OCI-LY3 (cell line): ENCODE data around the gene AFAP1.

ENCODE experiments used
- H2AFZ ChIP-seq: fragments of 200-600, 300-600 bp; shearing (Covaris generic); 2 replicates; pipeline ENCODE4 v1.6.0; 2014; ENCODE audit warnings: antibody characterized with exemption, low read depth, low read length
- H3K27ac ChIP-seq: fragments of 200-600, 300-600 bp; sonication (generic); 2 replicates; pipeline ENCODE4 v1.5.1; 2014; ENCODE audit warnings: mild to moderate bottlenecking, low read length, moderate library complexity, mixed read lengths
- H3K27me3 ChIP-seq: fragments of 200-600, 300-600 bp; sonication (generic); 2 replicates; pipeline ENCODE4 v1.6.1; 2014; ENCODE audit warnings: low read depth, low read length, mixed read lengths
- H3K36me3 ChIP-seq: fragments of 200-600, 300-600 bp; sonication (generic); replicated peaks from 2 replicates; pipeline ENCODE3; 2014; ENCODE audit warnings: low read depth, low read length, mixed read lengths
- H3K4me1 ChIP-seq: fragments of 300-600, 200-600 bp; sonication (generic); 2 replicates; pipeline ENCODE4 v1.6.1; 2014; ENCODE audit warnings: low read length, mixed read lengths
- H3K4me2 ChIP-seq: fragments of 200-600, 300-600 bp; sonication (generic); 2 replicates; pipeline ENCODE4 v1.6.1; 2014; ENCODE audit warnings: low read length, mixed read lengths
- H3K4me3 ChIP-seq: fragments of 300-600, 200-600 bp; sonication (generic); 2 replicates; pipeline ENCODE4 v1.5.1; 2014; ENCODE audit warnings: antibody characterized with exemption, mild to moderate bottlenecking, low read length, moderate library complexity
- H3K79me2 ChIP-seq: fragments of 300-600, 200-600 bp; shearing (Covaris generic); 2 replicates; pipeline ENCODE4 v1.6.1; 2014; ENCODE audit warnings: mild to moderate bottlenecking, low read length, mixed read lengths
- H3K9ac ChIP-seq: fragments of 300-600, 200-600 bp; shearing (Covaris generic); 2 replicates; pipeline ENCODE4 v1.6.0; 2014; ENCODE audit warnings: mild to moderate bottlenecking, low read length, moderate library complexity
- H3K9me3 ChIP-seq: fragments of 200-600, 300-600 bp; shearing (Covaris generic); 2 replicates; pipeline ENCODE4 v1.6.1; 2014; ENCODE audit warnings: low read length, mixed read lengths; ENCODE audit not compliant: insufficient read depth
- H4K20me1 ChIP-seq: fragments of 200-600, 300-600 bp; sonication (generic); 2 replicates; pipeline ENCODE4 v1.6.1; 2016; ENCODE audit warnings: low read length, mixed read lengths; ENCODE audit not compliant: insufficient read depth
- EZH2phosphoT487 ChIP-seq: fragments of 200-600 bp; shearing (Covaris generic); IDR thresholded peaks from 2 replicates; pipeline ENCODE4 v1.6.1; 2018; ENCODE audit warnings: antibody characterized with exemption, mixed run types, low read depth
- TF ChIP-seq, protein P1 (sequence below): fragments of 200-600, 300-600 bp; sonication (generic); IDR thresholded peaks from 2 replicates; pipeline ENCODE4 v1.5.1; 2014; ENCODE audit warnings: antibody characterized with exemption, low read length, low read depth

AFAP1 gene

DNA sequence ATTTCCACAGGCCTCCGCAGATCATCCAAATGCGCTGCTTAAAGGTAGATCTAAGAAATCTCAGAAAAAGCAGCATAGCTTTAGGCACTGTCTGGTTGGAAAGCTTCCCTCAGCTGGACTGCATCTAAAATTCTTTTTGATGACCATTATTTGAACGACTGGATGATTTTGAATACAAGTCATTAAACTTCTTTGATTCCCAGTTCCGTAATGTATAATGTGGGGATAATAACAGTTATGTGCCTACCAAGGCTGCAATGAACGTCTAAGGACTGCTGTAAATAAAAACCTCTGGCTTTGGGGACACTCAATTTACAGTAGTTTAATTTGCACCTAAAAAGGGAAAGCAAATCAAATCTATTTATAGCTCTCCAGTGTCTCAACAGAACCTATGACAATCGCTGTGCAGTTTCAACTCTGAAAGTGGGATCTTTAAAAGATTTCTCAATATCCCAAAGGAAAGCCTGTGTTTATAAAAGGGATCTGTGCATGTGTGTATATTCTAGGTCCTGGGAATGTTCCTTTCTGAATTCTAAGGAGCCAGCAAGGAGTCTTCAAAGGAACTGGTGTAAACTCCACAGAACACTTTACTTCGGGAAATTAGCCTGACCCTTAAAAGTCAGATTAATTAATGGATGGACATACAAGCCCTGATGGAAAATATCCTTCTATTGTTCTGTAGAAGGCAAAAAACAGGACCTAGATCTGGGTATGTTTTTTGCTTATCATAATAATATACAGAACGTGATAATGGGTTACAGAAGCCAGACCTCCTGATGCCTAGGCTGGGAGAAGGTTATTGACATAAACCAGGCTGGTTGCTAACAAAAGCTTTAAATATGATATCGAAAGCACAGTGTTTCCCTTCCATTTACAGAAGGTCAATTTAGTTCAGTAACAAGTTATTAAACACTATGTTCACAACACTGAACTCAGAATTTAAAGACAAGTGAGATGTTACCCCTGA is 53.4 kb downstream of the AFAP1 start:
- Histone ChIP-seq H3K27me3 (peaks cover 19% of the 10 kb centered on the region), H3K36me3 (no peaks in the 10 kb centered on the region), H3K79me2 (no peaks in the 10 kb centered on the region), H3K4me1 (no peaks in the 10 kb centered on the region), H3K4me3 (no peak overlapping the region), H4K20me1 (no peaks in the 10 kb centered on the region), H3K9me3 (no peaks in the 10 kb centered on the region), H3K27ac (no peak overlapping the region), H3K9ac (no peak overlapping the region), H2AFZ (no peak overlapping the region), H3K4me2 (no peak overlapping the region)
- TF ChIP-seq, protein P1, sequence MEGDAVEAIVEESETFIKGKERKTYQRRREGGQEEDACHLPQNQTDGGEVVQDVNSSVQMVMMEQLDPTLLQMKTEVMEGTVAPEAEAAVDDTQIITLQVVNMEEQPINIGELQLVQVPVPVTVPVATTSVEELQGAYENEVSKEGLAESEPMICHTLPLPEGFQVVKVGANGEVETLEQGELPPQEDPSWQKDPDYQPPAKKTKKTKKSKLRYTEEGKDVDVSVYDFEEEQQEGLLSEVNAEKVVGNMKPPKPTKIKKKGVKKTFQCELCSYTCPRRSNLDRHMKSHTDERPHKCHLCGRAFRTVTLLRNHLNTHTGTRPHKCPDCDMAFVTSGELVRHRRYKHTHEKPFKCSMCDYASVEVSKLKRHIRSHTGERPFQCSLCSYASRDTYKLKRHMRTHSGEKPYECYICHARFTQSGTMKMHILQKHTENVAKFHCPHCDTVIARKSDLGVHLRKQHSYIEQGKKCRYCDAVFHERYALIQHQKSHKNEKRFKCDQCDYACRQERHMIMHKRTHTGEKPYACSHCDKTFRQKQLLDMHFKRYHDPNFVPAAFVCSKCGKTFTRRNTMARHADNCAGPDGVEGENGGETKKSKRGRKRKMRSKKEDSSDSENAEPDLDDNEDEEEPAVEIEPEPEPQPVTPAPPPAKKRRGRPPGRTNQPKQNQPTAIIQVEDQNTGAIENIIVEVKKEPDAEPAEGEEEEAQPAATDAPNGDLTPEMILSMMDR, result no peak
- TF ChIP-seq EZH2phosphoT487, result no peak

DNA sequence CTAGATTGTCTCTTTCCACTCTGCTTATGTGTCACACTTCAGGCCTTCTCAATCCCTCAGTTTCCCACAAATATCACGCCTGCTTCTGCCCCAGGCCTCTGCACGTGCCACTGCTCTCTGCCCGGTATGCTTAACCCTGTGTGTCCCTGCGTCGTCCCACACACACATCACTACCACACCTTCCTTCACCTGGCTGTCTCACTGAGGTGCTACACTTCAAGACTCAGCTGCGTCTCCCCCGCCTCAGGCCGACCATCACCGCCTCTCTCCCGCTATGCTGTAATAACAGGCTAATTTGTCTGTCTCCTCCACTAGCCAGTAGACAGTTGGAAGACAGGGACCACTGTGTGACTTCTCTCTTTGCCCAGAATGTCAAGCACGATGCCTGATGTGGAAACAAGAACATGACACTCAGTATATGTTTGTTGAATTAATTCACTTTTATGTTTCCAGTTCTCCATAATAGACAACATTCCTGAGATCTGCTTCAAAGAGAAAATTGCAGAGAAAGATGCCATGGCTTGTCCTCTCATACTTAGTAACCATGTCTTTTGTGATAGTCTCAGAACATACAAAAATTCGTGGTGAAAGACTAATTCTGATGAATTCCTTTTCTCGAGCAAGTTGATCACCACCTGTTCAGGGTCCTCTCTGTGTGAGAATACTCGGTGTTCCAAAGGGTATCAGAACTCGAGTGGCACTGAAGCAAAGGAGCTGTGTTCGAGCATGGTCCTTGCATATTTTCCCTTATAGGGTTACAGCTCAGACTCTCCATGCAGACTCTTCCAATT is 54.2 kb downstream of the AFAP1 start:
- Histone ChIP-seq H3K27me3 (peaks cover 19% of the 10 kb centered on the region), H3K4me1 (no peaks in the 10 kb centered on the region), H3K9ac (no peak overlapping the region), H3K4me3 (no peak overlapping the region), H3K79me2 (no peaks in the 10 kb centered on the region), H2AFZ (no peak overlapping the region), H3K27ac (no peak overlapping the region), H4K20me1 (no peaks in the 10 kb centered on the region), H3K9me3 (no peaks in the 10 kb centered on the region), H3K4me2 (no peak overlapping the region), H3K36me3 (no peaks in the 10 kb centered on the region)
- TF ChIP-seq, protein P1, result no peak
- TF ChIP-seq EZH2phosphoT487, result no peak

DNA sequence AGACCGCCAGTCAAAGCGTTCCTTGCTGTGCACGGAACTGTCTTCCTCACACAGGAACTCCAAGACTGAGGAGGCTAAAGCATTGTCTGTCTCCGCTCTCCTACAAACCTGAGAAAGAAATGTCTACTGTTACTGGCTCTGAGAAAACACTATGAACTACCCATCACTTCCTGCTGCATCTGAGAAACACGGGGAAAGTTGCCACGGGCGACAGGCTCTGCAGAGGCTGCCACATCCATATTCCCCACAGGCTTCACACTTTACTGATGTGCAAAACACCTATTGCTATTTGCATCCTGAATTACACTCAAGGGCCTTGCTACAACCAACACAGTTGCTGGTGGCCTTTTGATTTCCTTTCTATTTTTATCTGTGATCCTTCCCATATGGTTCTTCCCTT is 59.0 kb downstream of the AFAP1 start:
- H4K20me1 ChIP-seq, result no peaks in the 10 kb centered on the region
- peaks cover 12% of the 10 kb centered on the region; the same call in 1 of the 2 replicates for H3K27me3 ChIP-seq
- TF ChIP-seq, protein P1, result no peak
- TF ChIP-seq EZH2phosphoT487, result no peak
- H2AFZ ChIP-seq, result no peak overlapping the region
- no peak overlapping the region for H3K9ac ChIP-seq
- no peaks in the 10 kb centered on the region for H3K4me1 ChIP-seq
- no peak overlapping the region for H3K4me3 ChIP-seq
- no peaks in the 10 kb centered on the region for H3K9me3 ChIP-seq
- no peak overlapping the region for H3K4me2 ChIP-seq
- no peaks in the 10 kb centered on the region for H3K36me3 ChIP-seq
- H3K79me2 ChIP-seq, result no peaks in the 10 kb centered on the region
- H3K27ac ChIP-seq, result no peak overlapping the region

DNA sequence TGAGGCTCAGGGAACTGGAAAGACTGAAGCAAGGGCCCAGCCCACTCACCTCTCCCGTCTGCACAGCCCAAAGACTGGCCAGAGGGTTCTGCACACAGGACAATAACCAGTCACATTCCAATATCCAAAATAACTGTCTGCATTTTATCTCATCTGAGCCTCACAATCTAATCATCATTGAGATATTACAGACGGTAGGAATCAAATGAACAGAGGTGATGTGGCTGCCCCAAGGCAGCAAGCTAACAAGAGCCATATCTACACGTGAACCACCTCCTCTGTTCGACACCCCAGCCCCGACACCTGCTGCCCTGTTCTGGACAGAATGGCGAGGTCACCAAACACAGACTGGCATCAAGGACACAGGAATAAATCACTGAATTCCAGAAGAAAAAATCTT is 60.5 kb downstream of the AFAP1 start:
- H3K79me2 ChIP-seq, result no peaks in the 10 kb centered on the region
- H3K27ac ChIP-seq, result no peak overlapping the region
- no peak overlapping the region for H3K4me3 ChIP-seq
- H3K4me1 ChIP-seq, result no peaks in the 10 kb centered on the region
- no peak overlapping the region for H2AFZ ChIP-seq
- H3K9me3 ChIP-seq, result no peaks in the 10 kb centered on the region
- H4K20me1 ChIP-seq, result no peaks in the 10 kb centered on the region
- H3K36me3 ChIP-seq, result no peaks in the 10 kb centered on the region
- peaks cover 6% of the 10 kb centered on the region; the same call in 1 of the 2 replicates for H3K27me3 ChIP-seq
- no peak overlapping the region for H3K4me2 ChIP-seq
- H3K9ac ChIP-seq, result no peak overlapping the region
- no peak for TF ChIP-seq EZH2phosphoT487
- TF ChIP-seq, protein P1, result no peak
